Left ventricle myocardium superior (tissue), 1 donor: ENCODE results near the gene ACYP2. TPM values are rescaled to one million over a fixed set of nuclear protein-coding genes. Genes with fewer than 3 reads are reported as not detected.
"Not testable (repeated sequence)": the region's sequence is repeated elsewhere in the genome, so short reads cannot be mapped to it uniquely, and the experiment has no call there.

Experiments
- ATAC-seq: fragments of 200-7000 bp; cut with Tn5 transposase; one replicate; pipeline ENCODE4 v1.9.1; 2020; ENCODE audit warnings: mild to moderate bottlenecking, moderate library complexity
- DNase-seq: peaks from one replicate; pipeline ENCODE4 v3.0.0-alpha.2; 2020
- intact Hi-C: fragments of 100-400 bp; cut with micrococcal nuclease; formaldehyde crosslinking; loops from one replicate; pipeline ENCODE4 v1.11.0; 2022
- total RNA-seq: library from RNA; stranded (reverse); fragmentation: NEBNext Ultra II Directional; extraction: Animal tissue kit (Norgen Biotek cat#: 25700); gene quantifications from one replicate; pipeline ENCODE4 v1.2.1, GENCODE V29; 2021
- donor health status: DM: no; HTN: yes; CAD: no; lungs with severe emphysema.

Gene ACYP2
- total RNA-seq, 1 donor from 2014 or later = 60.3 TPM

GRCh38 chr2:54095406-54095805, 20.0 kb upstream of the ACYP2 start:
- intact Hi-C loops, ATAC-seq, DNase-seq: not testable (repeated sequence)

- ATAC-seq, DNase-seq, intact Hi-C loops: not testable (repeated sequence)
Observed at GRCh38 chr2:54096141-54096540, 19.3 kb upstream of the ACYP2 start.

- DNase-seq (no peak), ATAC-seq (peak; percentile 42)
- intact Hi-C loops = no loop called here
Observed at GRCh38 chr2:54097124-54097523, 18.3 kb upstream of the ACYP2 start.

GRCh38 chr2:54099370-54099769, 16.0 kb upstream of the ACYP2 start:
- intact Hi-C loops = no loop called here
- DNase-seq (no peak), ATAC-seq (no peak)

- ATAC-seq = no peak
- DNase-seq = no peak
- intact Hi-C loops = no loop called here
Observed at GRCh38 chr2:54099829-54100585, 15.4 kb upstream of the ACYP2 start.

- DNase-seq = no peak
- intact Hi-C loops = no loop called here
- no peak for ATAC-seq
Observed at GRCh38 chr2:54100772-54101171, 14.6 kb upstream of the ACYP2 start.

- intact Hi-C loops = no loop called here
- peak; percentile 80 for ATAC-seq
- DNase-seq = no peak
Observed at GRCh38 chr2:54103454-54104314, 11.7 kb upstream of the ACYP2 start.

- peak; percentile 73 for ATAC-seq
- intact Hi-C loops = loop anchor here (2.0 kb wide), 1 partner anchor 732 kb away; no protein-coding TSS in a partner anchor
- DNase-seq = no peak
Observed at GRCh38 chr2:54106631-54107454, 8.6 kb upstream of the ACYP2 start.

GRCh38 chr2:54107455-54107764, 8.0 kb upstream of the ACYP2 start:
- intact Hi-C loops = loop anchor here (2.0 kb wide), 1 partner anchor 731 kb away; no protein-coding TSS in a partner anchor
- ATAC-seq (no peak), DNase-seq (no peak)

GRCh38 chr2:54107903-54108615, 7.4 kb upstream of the ACYP2 start:
- ATAC-seq = no peak
- intact Hi-C loops = loop anchor here (2.0 kb wide), 1 partner anchor 731 kb away; no protein-coding TSS in a partner anchor
- DNase-seq = no peak

- intact Hi-C loops = loop anchor here (10.0 kb wide), 1 partner anchor 595 kb away; no protein-coding TSS in a partner anchor
- no peak for ATAC-seq
Observed at GRCh38 chr2:54109848-54110247, 5.6 kb upstream of the ACYP2 start.

GRCh38 chr2:54114479-54114878, 936 bp upstream of the ACYP2 start:
- not testable (repeated sequence) for DNase-seq, ATAC-seq
- intact Hi-C loops = loop anchor here (10.0 kb wide), 1 partner anchor 590 kb away; no protein-coding TSS in a partner anchor

More at GRCh38 chr2:54109848-54110247, 5.6 kb upstream of the ACYP2 start:
- no peak for DNase-seq

GRCh38 chr2:54114936-54115283, 505 bp upstream of the ACYP2 start:
- ATAC-seq (no peak), DNase-seq (no peak)
- intact Hi-C loops = loop anchor here (10.0 kb wide), 1 partner anchor 590 kb away; no protein-coding TSS in a partner anchor

- intact Hi-C loops = loop anchor here (10.0 kb wide), 1 partner anchor 588 kb away; no protein-coding TSS in a partner anchor
- ATAC-seq, DNase-seq: not testable (repeated sequence)
Observed at GRCh38 chr2:54116598-54116997, 1.2 kb downstream of the ACYP2 start.

- DNase-seq (no peak), ATAC-seq (no peak)
- intact Hi-C loops = no loop called here
Observed at GRCh38 chr2:54120950-54121349, 5.5 kb downstream of the ACYP2 start.

GRCh38 chr2:54122171-54122935, 6.9 kb downstream of the ACYP2 start:
- DNase-seq (no peak), ATAC-seq (peak; percentile 30)
- intact Hi-C loops = no loop called here

- intact Hi-C loops = no loop called here
- no peak for DNase-seq
- peak; percentile 96 for ATAC-seq
Observed at GRCh38 chr2:54122939-54123338, 7.5 kb downstream of the ACYP2 start.

- ATAC-seq, DNase-seq, intact Hi-C loops: not testable (repeated sequence)
Observed at GRCh38 chr2:54127174-54127573, 11.8 kb downstream of the ACYP2 start.
